B cell (primary cell): ENCODE results near the gene APOD. TPM values are rescaled to one million over a fixed set of nuclear protein-coding genes. Genes with fewer than 3 reads are reported as not detected.

Experiments
- ATAC-seq: fragments of 200-7000 bp; cut with Tn5 transposase; one replicate; pipeline ENCODE4 v1.10.0; 2021; ENCODE audit warnings: low read depth, mild to moderate bottlenecking, moderate number of reproducible peaks, moderate library complexity
- CTCF ChIA-PET: fragments of 350-600 bp; sonication (Branson Sonifier 250); formaldehyde crosslinking; loops from one replicate; lab custom pipeline; 2021; ENCODE audit warnings: antibody characterized with exemption, inconsistent platforms; lab: Charles Lee
- POLR2A ChIA-PET: fragments of 350-600 bp; sonication (Branson Sonifier 250); formaldehyde crosslinking; loops from one replicate; lab custom pipeline; 2021; ENCODE audit warnings: antibody characterized with exemption; lab: Charles Lee
- DNase-seq: peaks from one replicate; pipeline ENCODE4 v3.0.0; 2013
- H2AFZ ChIP-seq: 2 replicates; pipeline ENCODE4 v1.6.1; 2012; ENCODE audit warnings: mild to moderate bottlenecking, low read depth, low read length; ENCODE audit not compliant: insufficient read depth, poor library complexity, severe bottlenecking
- H3K27ac ChIP-seq, 2 donors: 1 replicate in 1 of 2; 2 replicates in 1 of 2; pipeline ENCODE4 v1.5.1; 2012 to 2013; ENCODE audit warnings: low read length in 2 of 2, mild to moderate bottlenecking in 2 of 2, moderate library complexity in 1 of 2
- H3K27me3 ChIP-seq, 4 experiments: fragments of 200-600 bp in 1 of 4; sonication (generic) in 1 of 4; replicated peaks in 1 of 4; 1 replicate in 2 of 4; 2 replicates in 2 of 4; pipeline versions ENCODE4 v1.6.1 to v1.7.0; 2013 to 2016; ENCODE audit warnings: low read length in 3 of 4, mild to moderate bottlenecking in 2 of 4, mixed read lengths in 1 of 4, moderate library complexity in 1 of 4; ENCODE audit not compliant: insufficient read depth in 4 of 4, control insufficient read depth in 3 of 4; ENCODE audit errors: control extremely low read depth in 1 of 4
- H3K36me3 ChIP-seq, 2 experiments: replicated peaks in 1 of 2; 1 replicate in 1 of 2; 2 replicates in 1 of 2; pipeline versions ENCODE4 v1.6.1 to v1.7.1; 2013; ENCODE audit warnings: low read length in 1 of 2; ENCODE audit not compliant: insufficient read depth in 2 of 2, control insufficient read depth in 1 of 2; ENCODE audit errors: control extremely low read depth in 1 of 2, extremely low read depth in 1 of 2
- H3K4me1 ChIP-seq, 2 donors: fragments of 200-600 bp in 1 of 2; sonication (generic) in 1 of 2; 1 replicate in 1 of 2; 2 replicates in 1 of 2; pipeline versions ENCODE4 v1.5.1 to v1.6.1; 2013 to 2017; ENCODE audit warnings: low read length in 2 of 2; ENCODE audit not compliant: control insufficient read depth in 2 of 2, insufficient read depth in 2 of 2
- H3K4me2 ChIP-seq: replicated peaks from 2 replicates; pipeline ENCODE3; 2012; ENCODE audit warnings: mild to moderate bottlenecking, low read depth, low read length; ENCODE audit not compliant: poor library complexity, severe bottlenecking
- H3K4me3 ChIP-seq, 5 experiments: fragments of 200-600 bp in 1 of 5; sonication (generic) in 1 of 5; 1 replicate in 3 of 5; 2 replicates in 2 of 5; pipeline versions ENCODE4 v1.5.1 to v1.7.0; 2011 to 2016; ENCODE audit warnings: low read length in 4 of 5, mild to moderate bottlenecking in 4 of 5, low read depth in 2 of 5, control low read depth in 1 of 5, moderate library complexity in 1 of 5; ENCODE audit not compliant: insufficient read depth in 1 of 5; ENCODE audit errors: control extremely low read depth in 1 of 5, extremely low read depth in 1 of 5
- H3K79me2 ChIP-seq: fragments of 200-600 bp; sonication (generic); one replicate; pipeline ENCODE4 v1.6.0; 2016; ENCODE audit warnings: low read length; ENCODE audit not compliant: control insufficient read depth, insufficient read depth
- H3K9ac ChIP-seq: fragments of 200-600 bp; sonication (generic); 2 replicates; pipeline ENCODE4 v1.6.1; 2017; ENCODE audit warnings: mild to moderate bottlenecking, low read length, moderate library complexity
- H3K9me3 ChIP-seq, 3 donors: one replicate each; pipeline versions ENCODE4 v1.6.1 to v1.7.1; 2013; ENCODE audit warnings: low read length in 2 of 3; ENCODE audit not compliant: control insufficient read depth in 2 of 3, insufficient read depth in 1 of 3; ENCODE audit errors: control extremely low read depth in 1 of 3
- H4K20me1 ChIP-seq: 2 replicates; pipeline ENCODE4 v1.6.0; 2012; ENCODE audit warnings: mild to moderate bottlenecking, low read length; ENCODE audit not compliant: insufficient read depth, control insufficient read depth, poor library complexity, severe bottlenecking
- H3K27ac Mint-ChIP-seq: one replicate; pipeline ENCODE4 v1.8.0; 2021; ENCODE audit warnings: mixed read lengths
- H3K27me3 Mint-ChIP-seq: one replicate; pipeline ENCODE4 v1.8.0; 2021; ENCODE audit warnings: mixed read lengths
- H3K4me1 Mint-ChIP-seq: one replicate; pipeline ENCODE4 v1.8.0; 2021; ENCODE audit warnings: mixed read lengths
- H3K4me3 Mint-ChIP-seq: one replicate; pipeline ENCODE4 v1.8.0; 2021; ENCODE audit warnings: mixed read lengths
- H3K9me3 Mint-ChIP-seq: one replicate; pipeline ENCODE4 v1.8.0; 2022; ENCODE audit warnings: mixed read lengths; ENCODE audit not compliant: insufficient read depth
- CTCF ChIP-seq: fragments of 200-600 bp; IDR thresholded peaks from one replicate; pipeline ENCODE4 v1.8.0; 2022; ENCODE audit warnings: antibody characterized with exemption, mild to moderate bottlenecking
- EZH2 ChIP-seq: IDR thresholded peaks from 2 replicates; pipeline ENCODE4 v1.6.1; 2012; ENCODE audit warnings: borderline replicate concordance, low read depth, mild to moderate bottlenecking, moderate library complexity, low read length; ENCODE audit not compliant: insufficient read depth, poor library complexity, severe bottlenecking
- WGBS: methylation state at CpG from one replicate; pipeline ENCODE4 v1.1.5; 2013; ENCODE audit warnings: missing lambda C conversion rate; ENCODE audit not compliant: insufficient coverage; 5-methylcytosine and 5-hydroxymethylcytosine counted together
- intact Hi-C: fragments of 100-400 bp; cut with micrococcal nuclease; formaldehyde crosslinking; loops from one replicate; pipeline ENCODE4 v1.10.0; 2022
- polyA plus RNA-seq: library from polyadenylated mRNA; depleted of rRNA; stranded (reverse); fragments of >200 nt; gene quantifications from 2 replicates; pipeline ENCODE4 v1.2.3, GENCODE V29; 2012
- total RNA-seq, 2 donors: library from RNA; stranded (reverse); fragments of 120-200 nt in 1 of 2; gene quantifications; 1 replicate in 1 of 2; 2 replicates in 1 of 2; pipeline versions ENCODE4 v1.2.3 to v1.2.4, GENCODE V29; 2013 to 2022

APOD gene
- total and polyA plus RNA-seq, 2 donors (not counting 1 experiment from before 2014, with no cell fraction given): 0.59 TPM; not detected in 1

- no peak for DNase-seq
- H2AFZ ChIP-seq: no peak overlapping the region
- H3K4me1 Mint-ChIP-seq: no peaks in the 10 kb centered on the region
- H3K27ac ChIP-seq: no peak overlapping the region
- H3K27me3 Mint-ChIP-seq: no peaks in the 10 kb centered on the region
- ChIA-PET POLR2A (interaction anchor here (0.7 kb wide), 1 partner anchor 11 kb away, joined by 9 read pairs; no protein-coding TSS in a partner anchor), CTCF (no interaction called here)
- no peak for ATAC-seq
- H3K9me3 Mint-ChIP-seq: no peaks in the 10 kb centered on the region
- H3K4me2 ChIP-seq: no peak overlapping the region
- no peak for TF ChIP-seq EZH2
- TF ChIP-seq CTCF: no peak
- no peak overlapping the region for H3K27ac Mint-ChIP-seq
- no peak overlapping the region for H3K9ac ChIP-seq
- WGBS: no CpG with 5 or more reads among the region's 4 CpGs
- H3K79me2 ChIP-seq: no peaks in the 10 kb centered on the region
- intact Hi-C loops: no loop called here
- H4K20me1 ChIP-seq: no peaks in the 10 kb centered on the region
- H3K4me1 ChIP-seq: no peaks in the 10 kb centered on the region
- no peak overlapping the region for H3K4me3 ChIP-seq
- H3K9me3 ChIP-seq: peaks cover 0 to 15% (median 0%) of the 10 kb centered on the region in 3 donors
- H3K27me3 ChIP-seq: peaks cover 0 to 22% (median 0%) of the 10 kb centered on the region in 4 experiments
- no peak overlapping the region for H3K4me3 Mint-ChIP-seq
- no peaks in the 10 kb centered on the region for H3K36me3 ChIP-seq
Measured at GRCh38 chr3:195587406-195587805, 3.7 kb upstream of the APOD start.

DNA sequence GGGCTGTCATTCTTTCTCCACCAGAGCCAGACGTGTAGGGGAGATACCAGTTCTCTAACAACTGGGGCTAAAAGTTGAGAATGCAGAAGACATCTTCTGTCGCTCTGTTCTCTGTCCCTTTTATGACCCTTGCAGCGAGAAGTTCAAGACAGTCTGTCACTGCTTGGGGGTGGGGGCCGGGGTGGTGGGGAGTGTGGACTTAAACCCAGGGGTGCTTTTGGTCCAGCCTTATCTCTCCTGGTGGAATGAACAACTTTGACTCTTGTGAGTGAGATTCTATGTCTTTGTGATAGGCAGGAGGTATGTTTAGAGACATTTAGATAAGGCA is 767 bp upstream of the APOD start:
- Mint-ChIP-seq H3K27me3 (no peaks in the 10 kb centered on the region), H3K4me3 (no peak overlapping the region), H3K4me1 (no peaks in the 10 kb centered on the region), H3K9me3 (no peaks in the 10 kb centered on the region), H3K27ac (no peak overlapping the region)
- no peak overlapping the region for H3K27ac ChIP-seq
- H3K4me2 ChIP-seq: no peak overlapping the region
- ATAC-seq: no peak
- no peak for DNase-seq
- H3K79me2 ChIP-seq: no peaks in the 10 kb centered on the region
- TF ChIP-seq EZH2 (no peak), CTCF (no peak)
- no peak overlapping the region for H3K9ac ChIP-seq
- H3K36me3 ChIP-seq: no peaks in the 10 kb centered on the region
- H3K27me3 ChIP-seq: peaks cover 0 to 22% (median 0%) of the 10 kb centered on the region in 4 experiments
- ChIA-PET CTCF (no interaction called here), POLR2A (no interaction called here)
- H4K20me1 ChIP-seq: no peaks in the 10 kb centered on the region
- H3K4me1 ChIP-seq: no peaks in the 10 kb centered on the region
- 95% methylated on average over 4 of the region's 4 CpGs for WGBS
- H2AFZ ChIP-seq: no peak overlapping the region
- no peak overlapping the region for H3K4me3 ChIP-seq
- intact Hi-C loops: no loop called here
- peaks cover 0 to 8% (median 0%) of the 10 kb centered on the region in 3 donors for H3K9me3 ChIP-seq
